Heart right ventricle (tissue), 16 donors: ENCODE data around the gene RGS4. TPM values are rescaled to one million over a fixed set of nuclear protein-coding genes. Genes with fewer than 3 reads are reported as not detected.

Experiments
- ATAC-seq, 8 donors: fragments of 200-7000 bp; cut with Tn5 transposase; one replicate each; pipeline ENCODE4 v1.9.1; 2020; ENCODE audit warnings: mild to moderate bottlenecking in 8 of 8, moderate library complexity in 8 of 8, moderate number of reproducible peaks in 1 of 8
- DNase-seq, 2 donors: peaks; one replicate each; pipeline ENCODE4 v3.0.0-alpha.2; 2020
- H3K27ac ChIP-seq, 10 donors: fragments of 200-600 bp; sonication (generic) in 2 of 10; one replicate each; pipeline versions ENCODE4 v1.5.0 to v1.8.0; 2020 to 2022; ENCODE audit warnings: mild to moderate bottlenecking in 3 of 10
- H3K27me3 ChIP-seq, 7 donors: fragments of 200-600 bp; one replicate each; pipeline ENCODE4 v1.8.0; 2021 to 2022; ENCODE audit warnings: mild to moderate bottlenecking in 2 of 7
- H3K36me3 ChIP-seq, 9 donors: fragments of 200-600 bp; sonication (generic) in 1 of 9; one replicate each; pipeline versions ENCODE4 v1.5.0 to v1.8.0; 2020 to 2022; ENCODE audit warnings: mild to moderate bottlenecking in 2 of 9
- H3K4me1 ChIP-seq, 9 donors: fragments of 200-600 bp; sonication (generic) in 1 of 9; one replicate each; pipeline versions ENCODE4 v1.5.0 to v1.8.0; 2020 to 2022; ENCODE audit warnings: mild to moderate bottlenecking in 4 of 9
- H3K4me3 ChIP-seq, 10 donors: fragments of 200-600 bp; sonication (generic) in 2 of 10; one replicate each; pipeline versions ENCODE4 v1.5.0 to v1.8.0; 2020 to 2022; ENCODE audit warnings: mild to moderate bottlenecking in 7 of 10, moderate library complexity in 2 of 10
- H3K9me3 ChIP-seq, 11 donors: fragments of 200-600 bp in 10 of 11; sonication (generic) in 2 of 11; one replicate each; pipeline versions ENCODE4 v1.5.0 to v1.8.0; 2013 to 2022; ENCODE audit warnings: mild to moderate bottlenecking in 2 of 11, control low read depth in 1 of 11, moderate library complexity in 1 of 11
- CTCF ChIP-seq, 9 donors: fragments of 200-600 bp; sonication (generic) in 2 of 9; IDR thresholded peaks; one replicate each; pipeline versions ENCODE4 v1.5.0 to v1.8.0; 2021 to 2022; ENCODE audit warnings: antibody characterized with exemption in 9 of 9, mild to moderate bottlenecking in 5 of 9, moderate library complexity in 1 of 9
- WGBS, 2 donors: extraction: QIAGEN DNeasy Blood & Tissue Kit; methylation state at CpG; one replicate each; pipeline ENCODE4 v1.1.7; 2013; ENCODE audit warnings: inconsistent platforms in 1 of 2; 5-methylcytosine and 5-hydroxymethylcytosine counted together
- intact Hi-C, 10 donors: fragments of 100-400 bp; cut with DNase I; formaldehyde crosslinking; loops; one replicate each; pipeline versions ENCODE4 v1.11.1 to v1.14.2; 2022
- polyA plus RNA-seq, 2 donors: library from polyadenylated mRNA; stranded (reverse); fragments of 200-250 nt; gene quantifications; one replicate each; pipeline ENCODE4 v1.2.3, GENCODE V29; 2013
- total RNA-seq, 10 donors: library from RNA; stranded (reverse); fragmentation: NEBNext Ultra II Directional in 3 of 10; extraction: Animal tissue kit (Norgen Biotek cat#: 25700) in 3 of 10; gene quantifications; one replicate each; pipeline versions ENCODE4 v1.2.1 to v1.2.4, GENCODE V29; 2021 to 2023
- donor health status: Arrhythmogenic right ventricular cardiomyopathy.
- donor health status: ischemic (EF 13 %, LVEDD 7.1; RV severe dilation, severe dysfunction).
- donor health status: healthy with polysubstance abuse.
- donor health status: DM: no; HTN: yes; CAD: no.
- donor health status: DM: no; HTN: no; CAD: no.
- donor health status: ischemic (EF 25% LVEDD 6.9; RV normal size, moderate dysfunction).
- donor health status: ischemic (EF 25% LVEDD 5.7; RV mildly dilated, moderate dysfunction).
- donor health status: healthy.
- donor health status: DM: yes; HTN: yes; CAD: no.
- donor health status: Ischemic cardiomyopathy.
- donor health status: ischemic (EF 35%, LVEDD 5.7; RV mildly dilated, moderate dysfunction).
- donor health status: nonischemic (EF 11% LVEDD 7.7; RV severe dilation, severe dysfunction).
- donor health status: DM: yes; HTN: yes; CAD: no.
- donor health status: PGD.
- donor health status: ischemic (EF 29% LVEDD 5.4; RV normal size, mild dysfunction).
- donor health status: nonischemic (EF 23%, LVEDD 6.1; RV moderate dilation, normal function).

RGS4 gene
- total and polyA plus RNA-seq, 12 donors, result 0.72 to 7.6 (median 1.5) TPM

- H3K4me3 ChIP-seq, result no peak overlapping the region
- no peaks in the 10 kb centered on the region for H3K4me1 ChIP-seq
- intact Hi-C loops, result no loop called here
- H3K9me3 ChIP-seq, result no peaks in the 10 kb centered on the region
- H3K36me3 ChIP-seq, result no peaks in the 10 kb centered on the region
- no peaks in the 10 kb centered on the region for H3K27me3 ChIP-seq
- ATAC-seq (no peak), DNase-seq (no peak)
- WGBS, 2 donors, result 16 to 38% methylated on average over 1 of the region's 1 CpG
- no peak for TF ChIP-seq CTCF (IDR thresholded peaks at IDR 0.05)
- H3K27ac ChIP-seq, result no peak overlapping the region
These were observed 23.1 kb upstream of the RGS4 start for GRCh38 chr1:163046071-163046470.

GRCh38 chr1:163047951-163048659, 21.1 kb upstream of the RGS4 start:
- Histone ChIP-seq H3K9me3 (no peaks in the 10 kb centered on the region), H3K27me3 (no peaks in the 10 kb centered on the region), H3K4me1 (no peaks in the 10 kb centered on the region), H3K4me3 (no peak overlapping the region), H3K36me3 (no peaks in the 10 kb centered on the region), H3K27ac (no peak overlapping the region)
- DNase-seq (no peak), ATAC-seq (no peak)
- WGBS, 2 donors, result 83 to 84% methylated on average over 6 of the region's 6 CpGs
- TF ChIP-seq CTCF (IDR thresholded peaks at IDR 0.05), result no peak
- intact Hi-C loops, result no loop called here

GRCh38 chr1:163048869-163049268, 20.3 kb upstream of the RGS4 start:
- no peak for ATAC-seq
- H3K4me1 ChIP-seq, result no peaks in the 10 kb centered on the region
- TF ChIP-seq CTCF (IDR thresholded peaks at IDR 0.05), result no peak
- no peaks in the 10 kb centered on the region for H3K9me3 ChIP-seq
- DNase-seq, result no peak
- 78 to 79% methylated on average over 5 of the region's 5 CpGs for WGBS, 2 donors
- H3K27ac ChIP-seq, result no peak overlapping the region
- H3K4me3 ChIP-seq, result no peak overlapping the region
- intact Hi-C loops, result no loop called here
- no peaks in the 10 kb centered on the region for H3K27me3 ChIP-seq
- no peaks in the 10 kb centered on the region for H3K36me3 ChIP-seq

- no peaks in the 10 kb centered on the region for H3K36me3 ChIP-seq
- no peak for ATAC-seq
- H3K9me3 ChIP-seq, result no peaks in the 10 kb centered on the region
- TF ChIP-seq CTCF (IDR thresholded peaks at IDR 0.05), result no peak
- DNase-seq, result no peak
- H3K27me3 ChIP-seq, result no peaks in the 10 kb centered on the region
- H3K4me3 ChIP-seq, result no peak overlapping the region
- intact Hi-C loops, result no loop called here
- 90 to 93% methylated on average over 6 of the region's 6 CpGs for WGBS, 2 donors
- no peak overlapping the region for H3K27ac ChIP-seq
- no peaks in the 10 kb centered on the region for H3K4me1 ChIP-seq
These were observed 19.9 kb upstream of the RGS4 start for GRCh38 chr1:163049296-163049695.
